Activated CD8-positive, alpha-beta memory T cell treated with anti-CD3 and anti-CD28 coated beads for 4 hours (primary cell): ENCODE measurements around the gene UTF1.
"Not testable (repeated sequence)": the region's sequence is repeated elsewhere in the genome, so short reads cannot be mapped to it uniquely, and the experiment has no call there.

Experiments
- DNase-seq, 2 donors: peaks; one replicate each; pipeline ENCODE4 v3.0.0-alpha.2; 2020; ENCODE audit warnings: low read depth in 2 of 2

The UTF1 gene

GRCh38 chr10:133209641-133210040 is 20.4 kb upstream of the UTF1 start:
- no peak for DNase-seq

DNA sequence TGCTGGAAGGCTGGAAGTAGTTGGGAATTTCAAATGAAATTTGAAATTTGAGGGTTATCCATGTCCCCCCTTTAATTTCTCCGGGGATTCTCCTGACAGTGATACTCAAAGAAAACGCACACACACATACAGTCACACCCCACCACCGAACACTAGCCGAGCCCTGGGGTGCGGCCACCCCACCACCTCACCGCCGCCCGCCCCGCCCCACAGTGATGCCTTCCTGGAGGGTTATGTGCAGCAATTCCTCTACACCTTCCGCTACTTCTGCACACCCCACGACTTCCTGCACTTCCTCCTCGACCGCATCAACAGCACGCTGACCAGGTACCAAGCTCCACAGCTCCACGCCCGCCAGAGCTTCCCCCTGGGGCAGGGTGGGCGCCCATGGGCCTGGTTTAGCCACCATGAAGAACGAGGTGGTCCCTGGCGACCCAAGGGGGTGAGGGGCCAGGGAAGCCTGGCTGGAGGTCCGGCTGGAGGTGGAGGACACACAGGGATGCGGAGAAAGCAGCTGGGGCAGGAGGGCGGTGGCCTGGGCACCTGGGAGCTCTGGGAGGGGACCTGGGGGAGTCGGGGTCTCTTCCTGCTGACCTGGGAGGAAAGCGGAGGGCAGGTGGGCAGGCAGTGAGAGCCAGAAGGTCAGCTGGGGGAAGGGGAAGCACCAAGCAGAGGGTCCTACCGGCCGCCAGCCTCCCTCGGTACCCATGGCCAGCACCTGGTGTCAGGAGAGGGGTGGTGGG is 19.4 kb upstream of the UTF1 start:
- DNase-seq, result no peak

GRCh38 chr10:133211141-133211830 is 18.7 kb upstream of the UTF1 start:
- DNase-seq, result no peak

- no peak for DNase-seq
Observed at GRCh38 chr10:133211959-133212852, 17.8 kb upstream of the UTF1 start.

- no peak for DNase-seq
Observed at GRCh38 chr10:133212853-133213494, 17.0 kb upstream of the UTF1 start.

DNA sequence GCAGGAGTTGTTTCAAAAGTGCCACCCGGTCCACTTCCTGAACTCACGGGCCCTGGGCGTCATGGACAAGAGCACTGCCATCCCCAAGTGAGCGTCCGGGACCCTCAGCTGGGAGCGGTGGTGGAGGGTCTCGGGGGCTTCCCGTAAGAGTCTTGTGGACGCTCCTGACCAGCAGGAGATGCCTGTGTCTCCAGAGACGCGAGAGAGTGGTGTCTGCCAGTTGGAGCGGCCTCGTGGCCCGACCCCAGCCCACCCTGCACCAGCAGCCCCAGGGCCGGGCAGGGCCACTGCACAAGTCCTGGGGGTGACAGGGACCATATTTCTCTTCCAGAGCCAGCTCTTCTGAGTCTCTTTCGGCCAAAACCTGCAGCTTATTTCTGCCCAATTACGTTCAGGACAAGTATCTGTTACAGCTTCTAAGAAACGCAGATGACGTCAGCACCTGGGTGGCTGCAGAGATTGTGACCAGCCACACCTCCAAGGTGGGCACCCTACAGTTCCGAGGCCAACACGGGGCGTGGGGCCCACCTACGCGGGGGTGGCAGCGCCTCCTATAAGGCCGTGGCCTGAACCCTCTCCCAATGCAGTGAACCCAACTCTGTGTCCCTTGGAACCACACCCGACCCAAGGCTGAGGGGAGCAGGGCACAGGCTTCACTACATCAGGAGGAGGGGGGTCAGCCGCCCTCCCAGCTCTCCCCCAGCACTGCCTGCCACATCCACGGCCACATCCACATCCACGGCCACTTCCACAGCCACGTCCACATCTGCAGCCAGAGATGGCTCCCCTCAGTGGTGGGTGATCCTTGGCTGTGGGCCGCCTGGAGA is 16.2 kb upstream of the UTF1 start:
- DNase-seq, result no peak

GRCh38 chr10:133214468-133215410 is 15.3 kb upstream of the UTF1 start:
- no peak for DNase-seq

GRCh38 chr10:133215586-133215985 is 14.4 kb upstream of the UTF1 start:
- no peak for DNase-seq

- DNase-seq, result no peak
Observed at GRCh38 chr10:133216776-133217175, 13.2 kb upstream of the UTF1 start.

DNA sequence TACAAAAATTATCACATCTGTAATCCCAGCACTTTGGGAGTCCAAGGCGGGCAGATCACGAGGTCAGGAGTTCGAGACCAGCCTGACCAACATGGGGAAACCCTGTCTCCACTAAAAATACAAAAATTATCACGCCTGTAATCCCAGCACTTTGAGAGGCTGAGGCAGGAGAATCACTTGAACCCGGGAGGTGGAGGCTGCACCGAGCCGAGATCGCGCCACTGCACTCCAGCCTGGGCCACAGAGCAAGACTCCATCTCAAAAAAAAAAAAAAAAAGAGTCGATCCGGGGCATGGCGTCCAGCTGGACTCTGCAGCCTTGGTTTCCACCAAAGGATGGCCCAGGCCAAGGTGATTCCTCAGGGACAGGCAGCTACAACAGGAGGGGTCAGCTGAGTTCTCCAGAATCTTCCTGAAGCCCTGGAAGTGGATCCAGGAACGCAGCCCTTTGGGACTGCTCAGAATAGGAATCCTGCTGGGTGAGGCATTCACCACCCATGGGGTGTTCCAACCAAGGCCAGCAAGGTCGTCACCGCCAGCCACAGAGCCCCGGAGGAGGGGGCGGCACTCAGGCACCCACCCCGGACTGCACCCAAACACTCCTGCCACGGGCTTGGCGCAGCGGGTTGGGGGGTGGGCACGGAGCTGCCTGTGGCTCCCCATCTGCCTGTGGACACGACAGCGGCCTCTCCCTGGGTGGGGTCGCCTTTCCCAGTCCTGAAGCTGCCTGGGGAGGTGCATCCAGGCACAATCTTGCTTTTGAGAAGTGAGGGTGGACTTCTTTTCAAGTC is 12.0 kb upstream of the UTF1 start:
- DNase-seq, result no peak

GRCh38 chr10:133218891-133219290 is 11.1 kb upstream of the UTF1 start:
- DNase-seq, result no peak

- DNase-seq, result no peak
Observed at GRCh38 chr10:133219782-133220181, 10.2 kb upstream of the UTF1 start.

DNA sequence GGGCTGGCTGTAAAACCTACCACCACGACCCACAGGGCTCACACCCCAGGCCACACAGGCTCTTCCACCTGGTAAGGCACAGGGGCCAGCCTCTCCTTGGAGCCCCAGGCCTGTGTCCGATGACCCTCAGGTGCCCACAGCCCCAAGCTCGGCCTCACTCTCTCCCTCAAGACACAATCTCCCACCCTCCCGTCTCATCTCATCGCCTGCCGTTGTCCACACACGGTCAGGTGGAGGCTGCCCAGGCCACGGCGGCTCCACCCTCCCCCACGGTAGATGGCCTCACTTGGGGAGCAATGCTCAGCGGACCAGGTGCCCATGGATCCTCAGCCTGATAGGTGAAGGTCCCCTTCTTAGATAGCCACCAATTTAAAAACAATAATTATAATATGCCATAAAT is 8.7 kb upstream of the UTF1 start:
- no peak for DNase-seq

DNA sequence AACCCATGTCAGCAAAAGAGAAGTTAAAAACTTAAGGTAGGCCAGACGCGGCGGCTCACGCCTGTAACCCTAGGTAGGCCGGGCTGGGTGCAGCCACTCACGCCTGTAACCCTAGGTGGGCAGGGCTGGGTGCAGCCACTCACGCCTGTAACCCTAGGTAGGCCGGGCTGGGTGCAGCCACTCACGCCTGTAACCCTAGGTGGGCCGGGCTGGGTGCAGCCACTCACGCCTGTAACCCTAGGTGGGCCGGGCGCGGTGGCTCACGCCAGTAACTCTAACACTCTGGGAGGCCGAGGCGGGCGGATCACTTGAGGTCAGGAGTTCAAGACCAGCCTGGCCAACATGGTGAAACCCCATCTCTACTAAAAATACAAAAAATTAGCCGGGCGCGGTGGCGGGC is 8.3 kb upstream of the UTF1 start:
- DNase-seq, result not testable (repeated sequence)

- DNase-seq, result no peak
Observed at GRCh38 chr10:133224076-133224475, 5.9 kb upstream of the UTF1 start.

- DNase-seq, result no peak
Observed at GRCh38 chr10:133224756-133225372, 5.2 kb upstream of the UTF1 start.

GRCh38 chr10:133225707-133226191 is 4.3 kb upstream of the UTF1 start:
- no peak for DNase-seq

- DNase-seq, result no peak
Observed at GRCh38 chr10:133226251-133226808, 3.7 kb upstream of the UTF1 start.
